ENCODE data around the gene FBLN1. TPM values are rescaled to one million over a fixed set of nuclear protein-coding genes. Genes with fewer than 3 reads are reported as not detected.

Gene FBLN1
- total RNA-seq, 1 experiment from 2014 or later = 183 TPM

DNA sequence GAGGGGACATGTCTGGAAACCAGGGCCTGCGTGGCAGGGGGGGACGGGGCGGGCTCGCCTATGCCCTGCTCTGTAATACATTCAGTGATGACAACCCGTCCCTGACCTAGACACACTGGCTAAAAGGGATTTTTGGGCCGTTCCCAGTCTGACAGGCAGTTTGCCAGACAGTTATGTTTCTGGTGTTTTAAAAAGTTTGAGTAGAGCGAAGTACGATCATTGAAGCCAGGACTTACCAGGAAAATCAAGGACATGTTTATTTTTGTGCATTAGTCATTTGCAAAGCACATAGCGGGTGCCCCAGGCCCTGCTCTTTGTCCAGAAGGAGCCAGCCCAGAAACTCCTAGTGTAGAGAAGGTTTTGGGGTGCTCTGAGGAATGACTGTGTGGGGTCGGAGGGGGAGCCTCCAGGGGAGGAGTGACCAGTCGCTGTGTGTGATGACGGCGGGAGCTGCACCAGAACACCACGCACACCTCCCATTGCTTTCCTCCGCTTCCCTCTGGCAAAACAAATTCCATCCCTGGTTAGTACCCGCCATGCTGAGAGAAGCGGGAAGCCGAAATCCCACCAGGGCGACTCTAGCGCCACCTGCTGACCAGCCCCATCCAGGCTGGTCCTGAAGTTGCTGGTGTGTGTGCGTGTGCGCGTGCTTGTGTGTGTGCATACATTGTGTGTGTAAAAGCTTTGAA lies 50.8 kb downstream of the FBLN1 start (continued):
- TF ChIP-seq PRDM15 (CRISPR knock-in tag; IDR thresholded peaks at IDR 0.05) (no peak), ZNF263 (CRISPR knock-in tag; IDR thresholded peaks at IDR 0.05; ENCODE audit: low read depth) (no peak), MXD4 (CRISPR knock-in tag; IDR thresholded peaks at IDR 0.05; ENCODE audit: borderline replicate concordance) (no peak), NFE2L1 (CRISPR knock-in tag; IDR thresholded peaks at IDR 0.05) (no peak), SMAD3 (CRISPR knock-in tag; IDR thresholded peaks at IDR 0.05; ENCODE audit: borderline replicate concordance) (no peak), RELA (CRISPR knock-in tag; IDR thresholded peaks at IDR 0.05; ENCODE audit: borderline replicate concordance) (no peak), ATF1 (CRISPR knock-in tag; IDR thresholded peaks at IDR 0.05) (no peak), ZNF425 (CRISPR knock-in tag; conservative IDR thresholded peaks at IDR 0.05) (no peak), FOXP1 (CRISPR knock-in tag; IDR thresholded peaks at IDR 0.05; ENCODE audit: borderline replicate concordance) (0 out of 2 replicates have a peak, but pooled peaks have one; percentile 20), ZSCAN18 (CRISPR knock-in tag; IDR thresholded peaks at IDR 0.05) (no peak), NR1H2 (CRISPR knock-in tag; IDR thresholded peaks at IDR 0.05) (no peak), FOXP4 (CRISPR knock-in tag; IDR thresholded peaks at IDR 0.05) (peak; percentile 49; the same call in 1 of the 2 replicates), HMGA2 (CRISPR knock-in tag; IDR thresholded peaks at IDR 0.05) (no peak), ERG (CRISPR knock-in tag; IDR thresholded peaks at IDR 0.05) (no peak), ZNF416 (CRISPR knock-in tag; IDR thresholded peaks at IDR 0.05) (no peak), CTCF (IDR thresholded peaks at IDR 0.05) (peak; percentile 88), GRHL2 (CRISPR knock-in tag; IDR thresholded peaks at IDR 0.05; ENCODE audit: insufficient replicate concordance, severe bottlenecking) (no peak), MLX (CRISPR knock-in tag; IDR thresholded peaks at IDR 0.05) (no peak), ZNF671 (CRISPR knock-in tag; IDR thresholded peaks at IDR 0.05) (no peak), NFYB (CRISPR knock-in tag; conservative IDR thresholded peaks at IDR 0.05; ENCODE audit: low read depth) (no peak)
- TF ChIP-seq, protein P1, sequence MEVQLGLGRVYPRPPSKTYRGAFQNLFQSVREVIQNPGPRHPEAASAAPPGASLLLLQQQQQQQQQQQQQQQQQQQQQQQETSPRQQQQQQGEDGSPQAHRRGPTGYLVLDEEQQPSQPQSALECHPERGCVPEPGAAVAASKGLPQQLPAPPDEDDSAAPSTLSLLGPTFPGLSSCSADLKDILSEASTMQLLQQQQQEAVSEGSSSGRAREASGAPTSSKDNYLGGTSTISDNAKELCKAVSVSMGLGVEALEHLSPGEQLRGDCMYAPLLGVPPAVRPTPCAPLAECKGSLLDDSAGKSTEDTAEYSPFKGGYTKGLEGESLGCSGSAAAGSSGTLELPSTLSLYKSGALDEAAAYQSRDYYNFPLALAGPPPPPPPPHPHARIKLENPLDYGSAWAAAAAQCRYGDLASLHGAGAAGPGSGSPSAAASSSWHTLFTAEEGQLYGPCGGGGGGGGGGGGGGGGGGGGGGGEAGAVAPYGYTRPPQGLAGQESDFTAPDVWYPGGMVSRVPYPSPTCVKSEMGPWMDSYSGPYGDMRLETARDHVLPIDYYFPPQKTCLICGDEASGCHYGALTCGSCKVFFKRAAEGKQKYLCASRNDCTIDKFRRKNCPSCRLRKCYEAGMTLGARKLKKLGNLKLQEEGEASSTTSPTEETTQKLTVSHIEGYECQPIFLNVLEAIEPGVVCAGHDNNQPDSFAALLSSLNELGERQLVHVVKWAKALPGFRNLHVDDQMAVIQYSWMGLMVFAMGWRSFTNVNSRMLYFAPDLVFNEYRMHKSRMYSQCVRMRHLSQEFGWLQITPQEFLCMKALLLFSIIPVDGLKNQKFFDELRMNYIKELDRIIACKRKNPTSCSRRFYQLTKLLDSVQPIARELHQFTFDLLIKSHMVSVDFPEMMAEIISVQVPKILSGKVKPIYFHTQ (CRISPR knock-in tag; IDR thresholded peaks at IDR 0.05) = no peak
- TF ChIP-seq, protein P2, sequence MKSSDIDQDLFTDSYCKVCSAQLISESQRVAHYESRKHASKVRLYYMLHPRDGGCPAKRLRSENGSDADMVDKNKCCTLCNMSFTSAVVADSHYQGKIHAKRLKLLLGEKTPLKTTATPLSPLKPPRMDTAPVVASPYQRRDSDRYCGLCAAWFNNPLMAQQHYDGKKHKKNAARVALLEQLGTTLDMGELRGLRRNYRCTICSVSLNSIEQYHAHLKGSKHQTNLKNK (CRISPR knock-in tag; IDR thresholded peaks at IDR 0.05) = no peak
